ENCODE measurements around the gene CACNG4. TPM values are rescaled to one million over a fixed set of nuclear protein-coding genes. Genes with fewer than 3 reads are reported as not detected.

CACNG4 gene
- total RNA-seq, 1 donor from 2014 or later = 0.74 TPM

DNA sequence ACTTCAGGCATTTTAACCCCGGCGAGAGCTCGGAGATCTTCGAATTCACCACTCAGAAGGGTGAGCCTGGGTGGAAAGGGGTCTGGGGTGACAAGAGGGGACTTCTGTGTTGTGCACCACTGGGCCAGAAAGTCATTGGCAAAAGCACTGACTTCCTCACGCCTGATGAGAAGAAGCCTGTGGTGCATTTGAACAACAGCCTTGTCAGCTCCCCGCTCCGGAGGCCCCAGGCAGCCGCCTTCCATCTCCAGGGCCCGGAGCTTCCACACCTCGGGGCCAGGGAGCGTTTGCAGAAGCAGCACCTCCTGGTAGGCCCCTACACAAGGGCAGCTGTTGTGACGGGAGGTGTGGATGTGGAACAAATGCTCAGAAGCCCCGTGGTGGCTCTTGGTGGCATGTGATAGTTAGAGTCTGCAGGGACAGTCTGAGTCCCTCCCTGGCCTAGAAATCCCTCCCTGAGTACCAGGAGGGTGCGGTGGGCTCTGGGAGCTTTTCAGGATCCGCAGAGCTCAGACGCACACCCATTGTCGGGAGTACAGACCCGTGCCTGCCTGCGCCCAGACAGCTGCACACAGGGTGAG lies 89.6 kb downstream of the CACNG4 start:
- no peaks in the 10 kb centered on the region for H3K9me3 ChIP-seq
- TF ChIP-seq POLR2A (IDR thresholded peaks at IDR 0.05) = no peak
- TF ChIP-seq POLR2AphosphoS5 (IDR thresholded peaks at IDR 0.05; ENCODE audit: insufficient read depth in 1 of 2, low read depth in 1 of 2) = no peak
- TF ChIP-seq, protein P1, sequence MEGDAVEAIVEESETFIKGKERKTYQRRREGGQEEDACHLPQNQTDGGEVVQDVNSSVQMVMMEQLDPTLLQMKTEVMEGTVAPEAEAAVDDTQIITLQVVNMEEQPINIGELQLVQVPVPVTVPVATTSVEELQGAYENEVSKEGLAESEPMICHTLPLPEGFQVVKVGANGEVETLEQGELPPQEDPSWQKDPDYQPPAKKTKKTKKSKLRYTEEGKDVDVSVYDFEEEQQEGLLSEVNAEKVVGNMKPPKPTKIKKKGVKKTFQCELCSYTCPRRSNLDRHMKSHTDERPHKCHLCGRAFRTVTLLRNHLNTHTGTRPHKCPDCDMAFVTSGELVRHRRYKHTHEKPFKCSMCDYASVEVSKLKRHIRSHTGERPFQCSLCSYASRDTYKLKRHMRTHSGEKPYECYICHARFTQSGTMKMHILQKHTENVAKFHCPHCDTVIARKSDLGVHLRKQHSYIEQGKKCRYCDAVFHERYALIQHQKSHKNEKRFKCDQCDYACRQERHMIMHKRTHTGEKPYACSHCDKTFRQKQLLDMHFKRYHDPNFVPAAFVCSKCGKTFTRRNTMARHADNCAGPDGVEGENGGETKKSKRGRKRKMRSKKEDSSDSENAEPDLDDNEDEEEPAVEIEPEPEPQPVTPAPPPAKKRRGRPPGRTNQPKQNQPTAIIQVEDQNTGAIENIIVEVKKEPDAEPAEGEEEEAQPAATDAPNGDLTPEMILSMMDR (IDR thresholded peaks at IDR 0.05) = no peak
- H3K27ac ChIP-seq = no peak overlapping the region
- H3K4me3 ChIP-seq = no peak overlapping the region
- no peaks in the 10 kb centered on the region for H3K27me3 ChIP-seq
- H3K4me1 ChIP-seq = no peaks in the 10 kb centered on the region
- intact Hi-C loops (cut with DNase I) = no loop called here
- DNase-seq (ENCODE audit: extremely low spot score in 2 of 2) = peak; percentile 70 to 74
- no peaks in the 10 kb centered on the region for H3K36me3 ChIP-seq

DNA sequence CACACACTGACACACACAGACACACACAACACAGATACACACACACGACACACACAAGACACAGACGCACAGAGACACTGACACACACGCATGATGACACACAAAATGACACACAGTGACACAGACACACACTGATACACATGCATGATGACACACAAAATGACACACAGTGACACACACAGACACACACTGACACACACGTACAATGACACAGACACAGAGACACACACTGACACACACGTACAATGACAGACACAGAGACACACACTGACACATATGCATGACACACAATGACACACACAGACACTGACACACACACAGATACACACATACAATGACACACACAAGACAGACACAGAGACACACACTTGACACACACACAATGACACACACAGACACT lies 90.1 kb downstream of the CACNG4 start:
- DNase-seq (ENCODE audit: extremely low spot score in 2 of 2) = peak in 1 of 2 donors; percentile 49
- Histone ChIP-seq H3K27me3 (no peaks in the 10 kb centered on the region), H3K4me1 (no peaks in the 10 kb centered on the region), H3K27ac (no peak overlapping the region), H3K9me3 (no peaks in the 10 kb centered on the region), H3K4me3 (no peak overlapping the region), H3K36me3 (no peaks in the 10 kb centered on the region)
- intact Hi-C loops (cut with DNase I) = no loop called here
- no peak for TF ChIP-seq POLR2AphosphoS5 (IDR thresholded peaks at IDR 0.05; ENCODE audit: insufficient read depth in 1 of 2, low read depth in 1 of 2)
- no peak for TF ChIP-seq POLR2A (IDR thresholded peaks at IDR 0.05)
- TF ChIP-seq, protein P1 (IDR thresholded peaks at IDR 0.05) = no peak

DNA sequence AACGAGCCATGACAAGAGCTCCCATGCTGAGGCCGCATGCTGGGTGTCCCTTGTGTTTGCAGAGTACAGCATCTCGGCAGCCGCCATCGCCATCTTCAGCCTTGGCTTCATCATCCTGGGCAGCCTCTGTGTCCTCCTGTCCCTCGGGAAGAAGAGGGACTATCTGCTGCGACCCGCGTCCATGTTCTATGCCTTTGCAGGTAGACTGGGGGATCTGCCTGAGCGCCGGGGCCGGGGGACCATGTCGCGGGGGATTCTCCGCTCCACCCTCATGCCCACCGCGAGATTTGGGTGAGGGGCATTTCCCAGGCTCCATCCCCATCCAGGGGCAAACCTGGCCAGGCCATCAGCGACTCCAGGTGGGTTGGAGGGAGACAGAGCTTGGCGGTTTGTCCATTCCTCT lies 90.5 kb downstream of the CACNG4 start:
- intact Hi-C loops (cut with DNase I) = no loop called here
- peak; percentile 58 to 94 for DNase-seq (ENCODE audit: extremely low spot score in 2 of 2)
- H3K9me3 ChIP-seq = no peaks in the 10 kb centered on the region

DNA sequence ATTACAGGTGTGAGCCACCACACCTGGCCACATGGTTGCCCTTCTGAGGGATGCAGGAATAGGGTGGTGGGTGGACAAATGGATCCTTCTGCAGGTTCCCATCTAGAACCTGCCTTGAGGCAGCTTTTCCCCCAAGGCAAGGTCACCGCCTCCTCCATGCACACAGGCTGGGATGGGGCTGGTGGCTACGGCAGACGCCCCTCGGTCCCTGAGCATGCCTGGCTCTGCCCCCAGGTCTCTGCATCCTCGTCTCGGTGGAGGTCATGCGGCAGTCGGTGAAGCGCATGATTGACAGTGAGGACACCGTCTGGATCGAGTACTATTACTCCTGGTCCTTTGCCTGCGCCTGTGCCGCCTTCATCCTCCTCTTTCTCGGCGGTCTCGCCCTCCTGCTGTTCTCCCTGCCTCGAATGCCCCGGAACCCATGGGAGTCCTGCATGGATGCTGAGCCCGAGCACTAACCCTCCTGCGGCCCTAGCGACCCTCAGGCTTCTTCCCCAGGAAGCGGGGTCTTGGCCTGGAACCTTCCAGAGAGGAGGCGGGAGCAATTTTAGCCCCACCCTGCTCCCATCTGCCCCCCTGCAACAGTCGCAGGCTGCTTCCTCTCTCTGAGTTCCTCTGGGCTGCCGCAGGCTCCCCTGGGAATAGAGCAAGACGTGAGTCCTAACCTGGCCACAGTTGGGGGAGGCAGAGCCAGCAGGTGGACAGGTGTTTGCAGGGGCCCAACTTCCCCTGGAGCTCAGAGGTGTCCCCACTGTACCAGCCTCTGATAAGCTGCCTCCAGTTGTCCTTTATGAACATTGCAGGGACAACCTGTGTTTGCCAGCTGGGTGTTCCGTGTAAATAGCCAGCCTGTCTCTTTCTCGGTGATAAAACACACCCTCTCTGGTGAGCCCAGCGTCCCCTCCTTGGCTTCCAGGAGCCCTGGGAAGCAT lies 91.6 kb downstream of the CACNG4 start:
- H3K36me3 ChIP-seq = no peaks in the 10 kb centered on the region
- TF ChIP-seq, protein P1 (IDR thresholded peaks at IDR 0.05) = no peak
- TF ChIP-seq POLR2AphosphoS5 (IDR thresholded peaks at IDR 0.05; ENCODE audit: insufficient read depth in 1 of 2, low read depth in 1 of 2) (no peak), POLR2A (IDR thresholded peaks at IDR 0.05) (no peak)
- H3K27ac ChIP-seq = no peak overlapping the region
- no peaks in the 10 kb centered on the region for H3K4me1 ChIP-seq
- H3K4me3 ChIP-seq = no peak overlapping the region
- H3K9me3 ChIP-seq = no peaks in the 10 kb centered on the region
- H3K27me3 ChIP-seq = no peaks in the 10 kb centered on the region
- peak; percentile 76 to 93 for DNase-seq (ENCODE audit: extremely low spot score in 2 of 2)
- intact Hi-C loops (cut with DNase I) = no loop called here

More for the DNA sequence above, 90.5 kb downstream of the CACNG4 start:
- H3K27me3 ChIP-seq = no peaks in the 10 kb centered on the region
- H3K4me1 ChIP-seq = no peaks in the 10 kb centered on the region
- no peak overlapping the region for H3K27ac ChIP-seq
- H3K4me3 ChIP-seq = no peak overlapping the region
- no peak for TF ChIP-seq POLR2A (IDR thresholded peaks at IDR 0.05)
- TF ChIP-seq, protein P1 (IDR thresholded peaks at IDR 0.05) = no peak
- no peak for TF ChIP-seq POLR2AphosphoS5 (IDR thresholded peaks at IDR 0.05; ENCODE audit: insufficient read depth in 1 of 2, low read depth in 1 of 2)
- H3K36me3 ChIP-seq = no peaks in the 10 kb centered on the region

All from vagina (tissue), 2 donors.